Stimulated activated naive B cell treated with anti-CD40 and anti-IgM and Interleukin-4, amounts not matched to agents 10 μg/mL and 1 μg/mL and 100 μg/mL, for 72 hours (primary cell): ENCODE results near the gene PASK.

Source experiments
- ATAC-seq, 2 donors: fragments of 150-1000 bp; cut with Tn5 transposase; replicated peaks; 2 replicates each; pipeline ENCODE4 v1.10.0; 2021; ENCODE audit warnings: moderate library complexity in 1 of 2
- DNase-seq: peaks from one replicate; pipeline ENCODE4 v3.0.0; 2021
- H3K27ac Mint-ChIP-seq: one replicate; pipeline ENCODE4 v1.8.0; 2022; ENCODE audit warnings: mild to moderate bottlenecking, mixed read lengths
- H3K27me3 Mint-ChIP-seq, 2 donors: one replicate each; pipeline ENCODE4 v1.8.0; 2022; ENCODE audit warnings: mixed read lengths in 2 of 2
- H3K36me3 Mint-ChIP-seq, 2 donors: one replicate each; pipeline ENCODE4 v1.8.0; 2022; ENCODE audit warnings: mixed read lengths in 2 of 2, mild to moderate bottlenecking in 1 of 2
- H3K4me1 Mint-ChIP-seq, 2 donors: one replicate each; pipeline ENCODE4 v1.8.0; 2022; ENCODE audit warnings: mixed read lengths in 2 of 2, mild to moderate bottlenecking in 1 of 2
- H3K4me3 Mint-ChIP-seq, 2 donors: one replicate each; pipeline ENCODE4 v1.8.0; 2022; ENCODE audit warnings: mild to moderate bottlenecking in 2 of 2, mixed read lengths in 2 of 2, moderate library complexity in 1 of 2
- H3K9me3 Mint-ChIP-seq, 2 donors: one replicate each; pipeline ENCODE4 v1.8.0; 2022; ENCODE audit warnings: mixed read lengths in 2 of 2, mild to moderate bottlenecking in 1 of 2

Gene PASK

DNA sequence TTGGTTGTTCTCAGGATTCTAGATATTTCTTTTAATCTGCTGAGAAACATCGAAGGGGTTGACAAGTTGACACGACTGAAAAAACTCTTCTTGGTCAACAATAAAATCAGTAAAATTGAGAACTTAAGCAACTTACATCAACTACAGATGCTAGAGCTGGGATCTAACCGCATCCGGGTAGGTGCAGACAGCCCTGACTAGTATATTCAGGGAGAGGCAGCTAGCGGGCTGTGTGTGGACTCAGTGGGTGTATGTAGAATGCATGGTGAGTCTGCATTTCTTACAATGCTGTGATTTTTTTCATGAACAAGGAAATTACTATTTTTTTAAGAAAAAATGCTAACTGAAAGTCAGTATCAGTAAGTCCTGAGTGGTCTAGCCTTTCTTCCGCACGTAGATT, 11.0 kb upstream of the PASK start:
- H3K36me3 Mint-ChIP-seq: peaks cover 34 to 37% of the 10 kb centered on the region in 2 donors
- H3K27me3 Mint-ChIP-seq: no peaks in the 10 kb centered on the region
- DNase-seq (no peak), ATAC-seq (no peak)
- no peak overlapping the region for H3K4me3 Mint-ChIP-seq
- H3K27ac Mint-ChIP-seq: peak overlapping the region; percentile 20
- H3K9me3 Mint-ChIP-seq: no peaks in the 10 kb centered on the region
- peaks cover 25 to 31% of the 10 kb centered on the region in 2 donors for H3K4me1 Mint-ChIP-seq

DNA sequence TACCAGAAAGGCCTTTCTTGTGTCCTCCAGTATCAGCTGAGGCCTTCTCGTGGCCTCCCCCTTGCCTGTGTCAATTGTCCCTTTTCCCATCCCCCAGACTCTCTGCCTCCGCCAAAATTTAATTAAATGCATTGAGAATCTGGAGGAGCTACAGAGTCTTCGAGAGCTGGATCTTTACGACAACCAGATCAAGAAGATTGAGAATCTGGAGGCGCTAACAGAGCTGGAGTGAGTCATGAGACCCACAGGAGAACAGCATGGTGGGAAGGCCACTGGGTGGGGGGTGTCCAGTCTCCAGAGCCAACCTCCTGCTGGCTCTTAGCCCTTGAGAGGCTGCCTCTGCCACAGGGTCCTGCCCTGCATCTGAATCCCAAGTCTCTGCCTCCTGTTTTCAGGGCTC, 9.8 kb upstream of the PASK start:
- no peaks in the 10 kb centered on the region for H3K27me3 Mint-ChIP-seq
- ATAC-seq (no peak), DNase-seq (no peak)
- H3K4me1 Mint-ChIP-seq: peaks cover 25 to 31% of the 10 kb centered on the region in 2 donors
- H3K4me3 Mint-ChIP-seq: no peak overlapping the region
- peak overlapping the region; percentile 44 for H3K27ac Mint-ChIP-seq
- H3K9me3 Mint-ChIP-seq: no peaks in the 10 kb centered on the region
- peaks cover 38 to 40% of the 10 kb centered on the region in 2 donors for H3K36me3 Mint-ChIP-seq

GRCh38 chr2:241158546-241158900, 9.3 kb upstream of the PASK start:
- Mint-ChIP-seq H3K36me3 (peaks cover 40 to 42% of the 10 kb centered on the region in 2 donors), H3K27me3 (no peaks in the 10 kb centered on the region), H3K4me1 (peaks cover 25 to 33% of the 10 kb centered on the region in 2 donors), H3K27ac (peak overlapping the region; percentile 87), H3K9me3 (no peaks in the 10 kb centered on the region), H3K4me3 (no peak overlapping the region)
- no peak for DNase-seq
- ATAC-seq: no peak

DNA sequence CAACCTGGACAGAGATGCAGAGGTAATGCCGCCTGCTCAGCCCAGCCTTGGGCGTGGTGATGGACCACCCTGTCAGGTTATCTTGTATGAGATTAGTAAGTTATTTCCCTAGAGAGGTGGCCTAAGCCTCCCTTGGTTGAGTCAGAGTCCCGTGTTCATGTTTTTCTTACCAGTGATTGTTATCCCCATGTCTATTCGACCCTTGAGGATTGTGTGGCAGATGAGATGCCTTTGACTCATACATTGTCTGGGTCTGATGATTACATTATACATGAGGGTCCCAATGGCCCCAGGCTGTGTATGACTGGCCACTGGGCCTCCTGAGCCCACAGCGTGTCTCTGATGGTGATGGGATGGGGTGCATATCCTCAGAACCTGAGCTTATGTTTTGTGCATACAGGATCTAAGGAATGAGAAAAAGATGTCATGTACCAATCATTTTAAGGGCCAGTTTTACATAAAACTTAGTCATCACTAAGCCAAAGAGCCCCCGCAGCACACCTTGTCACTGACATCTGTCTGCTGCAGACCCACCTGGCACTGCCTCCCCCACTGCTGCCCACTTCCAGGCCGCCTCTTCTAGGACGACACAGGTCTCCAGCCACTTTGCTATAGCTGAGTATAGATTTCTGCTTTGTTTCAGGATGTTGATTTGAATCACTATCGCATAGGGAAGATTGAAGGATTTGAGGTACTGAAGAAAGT, 8.7 kb upstream of the PASK start:
- Mint-ChIP-seq H3K36me3 (peaks cover 43 to 45% of the 10 kb centered on the region in 2 donors), H3K27ac (peak overlapping the region; percentile 87), H3K27me3 (no peaks in the 10 kb centered on the region), H3K4me1 (peaks cover 28 to 38% of the 10 kb centered on the region in 2 donors), H3K4me3 (peak overlapping the region; percentile 17 to 68), H3K9me3 (no peaks in the 10 kb centered on the region)
- ATAC-seq (peak; percentile 62 to 70), DNase-seq (no peak)

DNA sequence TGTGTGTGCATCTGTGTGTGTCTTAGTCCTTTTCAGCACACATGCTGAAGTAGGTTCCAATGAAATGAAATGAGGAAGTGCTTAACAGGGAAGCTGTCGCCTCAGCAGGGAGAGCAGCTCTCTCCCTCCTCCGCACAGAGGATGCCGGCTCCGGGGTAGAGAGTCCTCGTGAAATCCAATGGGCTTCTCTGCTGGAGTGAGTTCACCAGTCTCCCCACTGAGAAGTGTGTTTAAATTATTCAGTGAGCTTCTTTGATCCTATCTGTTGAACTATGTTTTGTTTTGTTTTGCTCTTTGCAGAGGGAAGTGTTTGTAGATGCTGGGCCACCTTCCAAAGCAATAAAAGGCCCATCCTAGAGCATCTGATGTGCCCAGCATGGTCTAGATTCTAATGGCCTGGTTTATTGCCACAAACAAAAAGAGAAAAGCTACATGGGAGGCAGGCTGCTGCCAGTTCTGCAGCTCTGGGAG, 7.7 kb upstream of the PASK start:
- peaks cover 28 to 43% of the 10 kb centered on the region in 2 donors for H3K4me1 Mint-ChIP-seq
- peak overlapping the region; percentile 87 for H3K27ac Mint-ChIP-seq
- no peaks in the 10 kb centered on the region for H3K27me3 Mint-ChIP-seq
- DNase-seq (no peak), ATAC-seq (peak; percentile 82)
- peak overlapping the region; percentile 17 to 68 for H3K4me3 Mint-ChIP-seq
- no peaks in the 10 kb centered on the region for H3K9me3 Mint-ChIP-seq
- H3K36me3 Mint-ChIP-seq: peaks cover 38 to 41% of the 10 kb centered on the region in 2 donors

DNA sequence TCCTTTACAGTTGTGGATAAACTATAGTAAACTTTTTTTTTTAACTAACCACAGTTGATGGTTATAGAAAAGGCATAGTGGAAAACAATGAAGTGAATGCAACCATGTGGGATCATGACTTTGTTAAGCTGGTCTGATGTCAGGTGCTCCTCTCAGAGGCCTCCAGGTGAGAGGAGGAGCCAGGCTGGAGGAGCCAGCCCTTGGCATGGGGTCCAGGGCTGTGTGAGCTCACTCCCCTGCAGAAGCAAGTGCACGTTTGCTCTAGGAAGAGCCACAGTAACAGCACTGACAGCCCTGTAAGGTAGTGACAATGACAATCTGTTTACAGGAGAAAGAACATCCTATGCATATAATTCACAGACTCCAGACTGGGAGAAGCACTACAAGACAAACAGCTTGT, 6.7 kb upstream of the PASK start:
- no peaks in the 10 kb centered on the region for H3K27me3 Mint-ChIP-seq
- no peak overlapping the region for H3K27ac Mint-ChIP-seq
- DNase-seq (no peak), ATAC-seq (no peak)
- H3K4me1 Mint-ChIP-seq: peaks cover 36 to 49% of the 10 kb centered on the region in 2 donors
- H3K4me3 Mint-ChIP-seq: no peak overlapping the region
- no peaks in the 10 kb centered on the region for H3K9me3 Mint-ChIP-seq
- H3K36me3 Mint-ChIP-seq: peaks cover 36 to 43% of the 10 kb centered on the region in 2 donors

DNA sequence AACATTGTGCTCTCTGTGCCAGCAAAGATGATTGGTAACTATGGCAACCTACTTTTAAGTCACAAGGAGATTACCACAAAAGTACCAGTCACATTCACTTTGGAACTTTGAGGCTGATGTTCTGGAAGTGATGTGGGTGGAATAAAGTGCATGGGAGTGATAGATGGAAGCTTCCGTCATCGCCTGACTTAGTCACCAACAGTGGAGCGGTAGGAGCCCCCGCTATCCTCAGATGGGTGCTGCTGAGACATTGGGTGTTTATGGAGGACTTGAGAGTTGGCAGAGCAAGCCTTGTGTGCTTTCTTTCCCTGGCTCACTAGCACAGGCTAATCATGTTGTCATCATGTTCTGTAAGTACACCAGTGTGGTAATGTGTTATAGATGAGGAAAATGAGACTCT, 5.6 kb upstream of the PASK start:
- Mint-ChIP-seq H3K27ac (peak overlapping the region; percentile 14), H3K4me3 (no peak overlapping the region), H3K9me3 (no peaks in the 10 kb centered on the region), H3K27me3 (no peaks in the 10 kb centered on the region), H3K4me1 (peaks cover 39 to 59% of the 10 kb centered on the region in 2 donors), H3K36me3 (peaks cover 38 to 46% of the 10 kb centered on the region in 2 donors)
- ATAC-seq (no peak), DNase-seq (no peak)

- Mint-ChIP-seq H3K36me3 (peaks cover 28 to 36% of the 10 kb centered on the region in 2 donors), H3K4me3 (no peak overlapping the region), H3K4me1 (peaks cover 39 to 60% of the 10 kb centered on the region in 2 donors), H3K27ac (no peak overlapping the region), H3K27me3 (no peaks in the 10 kb centered on the region), H3K9me3 (no peaks in the 10 kb centered on the region)
- ATAC-seq: no peak
- DNase-seq: no peak
Observed at GRCh38 chr2:241153616-241154015, 4.3 kb upstream of the PASK start.

DNA sequence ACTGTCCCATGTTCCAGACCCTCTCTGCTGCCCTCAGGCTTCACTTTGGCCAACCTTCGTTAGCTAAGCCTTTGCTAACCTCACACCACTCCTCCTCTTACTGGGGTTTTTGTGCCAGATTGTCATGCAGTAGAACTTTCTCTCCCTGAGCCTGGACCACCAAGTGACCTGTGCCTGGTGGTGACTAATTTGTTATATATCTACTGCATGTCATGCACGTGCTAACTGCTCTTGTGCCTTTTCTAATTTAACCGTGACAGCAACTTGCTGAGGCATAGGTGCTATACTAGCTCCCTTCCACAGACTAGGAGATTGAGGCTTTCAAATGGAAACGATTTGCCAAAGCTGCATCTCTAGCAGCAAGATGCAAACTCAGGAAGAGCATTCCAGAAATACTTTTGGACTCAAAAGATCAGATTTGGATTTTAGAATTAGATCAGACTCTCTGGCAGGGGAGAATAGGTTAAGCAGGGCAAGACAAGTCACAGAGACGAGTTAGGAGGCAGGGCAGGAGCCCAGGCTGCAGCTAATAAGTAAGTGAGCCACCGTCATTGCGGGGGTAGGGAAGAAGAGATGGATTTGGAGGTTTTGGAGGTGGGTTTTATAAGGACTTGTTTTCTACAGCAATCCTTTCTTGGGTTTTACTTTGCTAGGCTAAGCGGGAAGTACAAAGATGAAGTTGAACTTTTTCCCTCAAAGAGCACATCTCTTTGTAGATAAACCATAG, 2.8 kb upstream of the PASK start:
- DNase-seq: no peak
- Mint-ChIP-seq H3K27me3 (no peaks in the 10 kb centered on the region), H3K27ac (no peak overlapping the region), H3K9me3 (no peaks in the 10 kb centered on the region), H3K36me3 (peaks cover 18 to 23% of the 10 kb centered on the region in 2 donors), H3K4me1 (peaks cover 38 to 57% of the 10 kb centered on the region in 2 donors), H3K4me3 (peak overlapping the region; percentile 87 to 91)
- no peak for ATAC-seq

DNA sequence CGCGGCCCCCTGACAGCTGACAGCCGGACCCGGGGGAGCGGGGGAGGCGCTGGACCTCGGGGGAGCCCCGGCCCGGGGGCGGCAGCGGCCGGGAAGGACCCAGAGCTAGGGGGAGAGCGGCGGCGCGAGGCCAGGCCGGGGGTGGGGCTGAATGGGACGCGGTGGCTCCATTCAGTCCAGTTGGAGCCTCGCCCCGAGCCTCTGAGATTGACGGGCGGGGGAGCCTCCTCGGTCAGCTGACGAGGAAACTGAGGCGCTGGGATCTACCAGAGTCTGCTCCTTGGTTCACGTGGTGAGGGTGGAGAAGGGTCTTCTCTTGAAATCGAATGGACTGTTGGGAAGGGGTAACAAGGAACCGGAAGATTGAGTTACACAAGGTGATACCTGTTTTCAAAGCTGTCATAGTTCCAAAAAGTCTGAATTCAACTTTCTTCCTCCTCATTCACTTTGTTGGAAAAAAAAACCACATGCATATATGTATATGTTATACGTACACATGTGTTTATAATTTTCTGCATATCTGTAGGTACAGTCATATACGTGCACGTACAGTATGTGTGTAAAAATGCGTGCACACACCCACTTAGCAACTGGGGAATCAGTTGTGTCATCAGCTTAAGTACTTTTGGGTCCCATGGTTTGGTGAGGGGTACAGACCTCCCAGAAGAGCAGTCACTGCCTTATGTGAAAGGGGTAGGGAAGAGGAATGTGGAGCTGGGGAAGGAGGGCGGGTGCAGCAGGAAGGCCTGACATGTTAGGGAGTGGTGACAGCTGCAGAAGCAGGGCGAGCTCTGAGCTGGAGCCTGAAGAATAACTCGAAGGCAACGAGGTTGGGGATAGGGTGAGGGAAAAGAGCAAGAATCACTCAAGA, 1.6 kb upstream of the PASK start:
- peak overlapping the region; percentile 89 for H3K27ac Mint-ChIP-seq
- H3K4me3 Mint-ChIP-seq: peak overlapping the region; percentile 87 to 91
- no peaks in the 10 kb centered on the region for H3K9me3 Mint-ChIP-seq
- DNase-seq: no peak
- peaks cover 35 to 53% of the 10 kb centered on the region in 2 donors for H3K4me1 Mint-ChIP-seq
- H3K27me3 Mint-ChIP-seq: no peaks in the 10 kb centered on the region
- H3K36me3 Mint-ChIP-seq: peaks cover 14 to 19% of the 10 kb centered on the region in 2 donors
- ATAC-seq: peak; percentile 19

DNA sequence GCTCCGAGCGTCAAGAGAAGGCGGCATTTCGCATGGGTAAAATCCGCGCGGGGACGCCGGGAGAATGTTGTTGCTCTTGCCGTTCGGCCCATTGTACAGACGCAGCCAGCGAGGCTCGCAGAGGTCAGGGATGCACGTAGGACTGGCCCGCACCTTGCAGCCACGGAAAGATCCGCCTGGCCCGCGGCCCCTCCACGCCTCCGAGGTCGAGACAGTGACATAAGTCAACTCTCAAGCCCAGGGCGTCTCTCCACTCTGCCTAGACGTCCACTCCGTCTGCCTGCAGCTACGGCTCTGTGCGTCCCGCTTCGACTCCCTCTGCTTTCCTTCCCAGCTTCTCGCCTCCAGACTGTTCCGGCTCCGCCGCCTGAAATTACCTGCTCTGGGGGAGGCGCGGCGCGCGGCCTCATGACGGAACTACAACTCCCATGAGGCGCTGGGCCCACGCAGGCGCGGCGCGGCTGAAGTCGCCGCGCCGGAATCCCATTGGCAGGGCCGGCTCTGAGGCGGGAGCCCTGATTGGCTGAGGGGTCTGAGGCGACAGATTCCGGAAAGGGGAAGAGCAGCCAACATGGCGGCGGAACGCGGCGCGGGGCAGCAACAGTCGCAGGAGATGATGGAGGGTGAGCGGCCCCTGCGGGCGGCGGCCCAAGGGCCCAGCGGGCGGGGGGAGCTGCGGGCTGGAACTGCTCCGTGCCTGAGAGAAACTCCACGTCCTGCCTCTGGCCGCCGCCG, 820 bp upstream of the PASK start, which contains the start of gene PPP1R7:
PPP1R7 (plus strand) TSS at position 543 of the 735 bp plus-strand sequence; CDS start at position 572, 29 bp downstream.
- DNase-seq (peak; percentile 92), ATAC-seq (peak; percentile 82 to 83)
- Mint-ChIP-seq H3K36me3 (peaks cover 14 to 23% of the 10 kb centered on the region in 2 donors), H3K9me3 (no peaks in the 10 kb centered on the region), H3K27me3 (no peaks in the 10 kb centered on the region), H3K4me1 (peaks cover 35 to 52% of the 10 kb centered on the region in 2 donors), H3K27ac (peak within 1 kb of the TSS; percentile 93), H3K4me3 (peak within 1 kb of the TSS; percentile 87 to 91)

DNA sequence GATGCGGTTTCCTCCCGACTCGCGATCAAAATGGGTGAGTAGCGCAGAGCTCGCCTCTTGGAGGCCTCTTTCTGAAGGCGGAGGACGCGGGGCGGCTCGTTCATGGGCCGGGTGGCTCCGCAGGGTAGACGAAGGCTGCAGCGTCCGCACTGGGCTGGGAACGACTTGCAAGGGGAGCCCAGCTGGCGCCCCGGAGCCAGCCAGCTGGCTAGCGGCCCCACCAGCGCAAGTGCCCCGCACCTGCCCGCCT, 328 bp upstream of the PASK start:
- no peaks in the 10 kb centered on the region for H3K27me3 Mint-ChIP-seq
- DNase-seq: no peak
- peaks cover 11 to 24% of the 10 kb centered on the region in 2 donors for H3K36me3 Mint-ChIP-seq
- no peaks in the 10 kb centered on the region for H3K9me3 Mint-ChIP-seq
- peak overlapping the region; percentile 93 for H3K27ac Mint-ChIP-seq
- peaks cover 35 to 55% of the 10 kb centered on the region in 2 donors for H3K4me1 Mint-ChIP-seq
- peak overlapping the region; percentile 87 to 91 for H3K4me3 Mint-ChIP-seq
- peak in 1 of 2 donors; percentile 22 for ATAC-seq

GRCh38 chr2:241148239-241148638, 1.0 kb downstream of the PASK start:
- ATAC-seq (no peak), DNase-seq (no peak)
- H3K27me3 Mint-ChIP-seq: no peaks in the 10 kb centered on the region
- peak overlapping the region; percentile 70 for H3K27ac Mint-ChIP-seq
- no peaks in the 10 kb centered on the region for H3K9me3 Mint-ChIP-seq
- H3K4me3 Mint-ChIP-seq: peak overlapping the region; percentile 87 to 91
- H3K4me1 Mint-ChIP-seq: peaks cover 34 to 53% of the 10 kb centered on the region in 2 donors
- H3K36me3 Mint-ChIP-seq: peaks cover 5 to 27% of the 10 kb centered on the region in 2 donors
